Choroid plexus epithelial cell (primary cell): Measurements from ENCODE around the gene GNG12.

ENCODE experiments used
- DNase-seq: peaks from one replicate; pipeline ENCODE4 v3.0.0-alpha.2; 2010; ENCODE audit warnings: low read depth
- H3K4me3 ChIP-seq: 2 replicates; pipeline ENCODE4 v1.5.1; 2011; ENCODE audit warnings: low read depth, mild to moderate bottlenecking, control low read depth, low read length, moderate library complexity
- CTCF ChIP-seq: conservative IDR thresholded peaks from 2 replicates; pipeline ENCODE4 v1.5.1; 2011; ENCODE audit warnings: low read depth, mild to moderate bottlenecking, control low read depth, inconsistent platforms, low read length, moderate library complexity

The GNG12 gene

GRCh38 chr1:67817319-67817718, 15.9 kb downstream of the GNG12 start:
- H3K4me3 ChIP-seq = no peak overlapping the region
- no peak for DNase-seq
- TF ChIP-seq CTCF = no peak

GRCh38 chr1:67816506-67816905, 16.8 kb downstream of the GNG12 start:
- no peak for DNase-seq
- TF ChIP-seq CTCF = no peak
- H3K4me3 ChIP-seq = no peak overlapping the region

- DNase-seq = no peak
- no peak for TF ChIP-seq CTCF
- no peak overlapping the region for H3K4me3 ChIP-seq
These were observed 17.2 kb downstream of the GNG12 start for GRCh38 chr1:67816095-67816475.

GRCh38 chr1:67815303-67816094, 17.8 kb downstream of the GNG12 start:
- H3K4me3 ChIP-seq = no peak overlapping the region

GRCh38 chr1:67814121-67814772, 19.0 kb downstream of the GNG12 start:
- H3K4me3 ChIP-seq = no peak overlapping the region
- no peak for DNase-seq
- no peak for TF ChIP-seq CTCF

More at GRCh38 chr1:67815303-67816094, 17.8 kb downstream of the GNG12 start:
- DNase-seq = no peak
- TF ChIP-seq CTCF = no peak

- TF ChIP-seq CTCF = no peak
- no peak overlapping the region for H3K4me3 ChIP-seq
- no peak for DNase-seq
These were observed 21.0 kb downstream of the GNG12 start for GRCh38 chr1:67812226-67812625.
